ENCODE results near the gene AP1B1. TPM values are rescaled to one million over a fixed set of nuclear protein-coding genes. Genes with fewer than 3 reads are reported as not detected.

The AP1B1 gene
- total and polyA plus RNA-seq, 2 of the 13 experiments (the other 11 are each of a cell fraction or from before 2014, with no cell fraction given), result 26.6 to 29.7 TPM

DNA sequence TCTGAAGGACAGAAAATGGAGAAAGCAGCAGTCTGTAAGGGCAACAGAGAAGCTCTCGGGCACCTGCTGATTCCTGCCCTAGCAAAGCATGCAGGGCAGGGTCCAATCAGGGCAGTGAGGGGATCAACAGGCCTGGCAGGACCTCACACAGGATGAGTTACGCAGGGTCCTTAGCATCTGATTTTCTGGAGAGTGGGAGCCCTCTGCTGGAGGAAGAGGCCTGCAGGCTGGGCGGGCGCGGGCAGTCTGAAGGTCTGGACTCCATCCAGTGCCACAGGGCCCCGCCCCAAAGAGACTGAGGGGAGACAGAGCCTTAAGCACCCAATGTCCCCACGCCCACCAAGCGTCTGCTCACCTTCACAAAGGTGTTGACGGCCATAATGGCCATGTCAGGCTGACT lies 28.9 kb downstream of the AP1B1 start:
- H4K20me1 ChIP-seq (ENCODE audit: insufficient read depth, low read length), result no peaks in the 10 kb centered on the region
- no peaks in the 10 kb centered on the region for H3K9me3 ChIP-seq (ENCODE audit: low read length)
- peak; percentile 95 for ATAC-seq
- H3K4me1 ChIP-seq (ENCODE audit: insufficient read depth, low read length), result no peaks in the 10 kb centered on the region
- 82% methylated on average over 4 of the region's 9 CpGs for WGBS (ENCODE audit: low lambda C conversion rate)
- DNase-seq (ENCODE audit: low spot score), result peak; percentile 50
- POLR2A ChIA-PET, result no interaction called here
- peaks cover 18 to 30% of the 10 kb centered on the region in 2 experiments; a peak in 4 of 5 replicates for H3K36me3 ChIP-seq (replicated peaks in 1 of 2; ENCODE audit: control insufficient read depth in 1 of 2, insufficient read depth in 2 of 2, low read length in 2 of 2)
- CTCF ChIA-PET (ENCODE audit: low intra/inter-chr PET ratio, low total read pairs), result interaction anchor here (1.5 kb wide), 1 partner anchor 53 kb away, joined by 8 read pairs; the partner anchor contains the start of gene GAS2L1
- H3K4me3 ChIP-seq (replicated peaks in 1 of 3; ENCODE audit: insufficient read depth in 1 of 3, low read depth in 2 of 3, low read length in 3 of 3), result no peak overlapping the region
- H3K9ac ChIP-seq (ENCODE audit: insufficient read depth, low read depth, low read length), result no peak overlapping the region
- BruUV-seq (replicated peaks), result no TSS peak
- no peaks in the 10 kb centered on the region for H3K79me2 ChIP-seq (ENCODE audit: insufficient read depth, low read length)
- intact Hi-C loops (cut with micrococcal nuclease; ENCODE audit: unreplicated experiment), result loop anchor here (1.0 kb wide), 1 partner anchor 53 kb away; the partner anchor contains the start of gene GAS2L1
- FAIRE-seq, result peak; percentile 32
- no peak overlapping the region for H3K27ac ChIP-seq (ENCODE audit: extremely low read length, insufficient read depth, low read length)
- in situ Hi-C loops (cut with HindIII; ENCODE audit: extremely low pct_ligation_motif_present, low pct_unique_long_range_greater_than_20kb), result loop anchor here (5.0 kb wide), 1 partner anchor 52 kb away; the partner anchor contains the start of gene GAS2L1
- H3K4me2 ChIP-seq (ENCODE audit: low read depth, low read length), result no peak overlapping the region
- H3K27me3 ChIP-seq (ENCODE audit: control insufficient read depth in 1 of 2, insufficient read depth in 2 of 2, low read length in 2 of 2), result no peaks in the 10 kb centered on the region
- H2AFZ ChIP-seq (ENCODE audit: low read length), result no peak overlapping the region
- no peak for TF ChIP-seq KLF11 (CRISPR knock-in tag; IDR thresholded peaks at IDR 0.05)
- peak; percentile 46; the same call in 1 of the 2 replicates for TF ChIP-seq ZNF768 (CRISPR knock-in tag; IDR thresholded peaks at IDR 0.05)
- TF ChIP-seq, protein P1, sequence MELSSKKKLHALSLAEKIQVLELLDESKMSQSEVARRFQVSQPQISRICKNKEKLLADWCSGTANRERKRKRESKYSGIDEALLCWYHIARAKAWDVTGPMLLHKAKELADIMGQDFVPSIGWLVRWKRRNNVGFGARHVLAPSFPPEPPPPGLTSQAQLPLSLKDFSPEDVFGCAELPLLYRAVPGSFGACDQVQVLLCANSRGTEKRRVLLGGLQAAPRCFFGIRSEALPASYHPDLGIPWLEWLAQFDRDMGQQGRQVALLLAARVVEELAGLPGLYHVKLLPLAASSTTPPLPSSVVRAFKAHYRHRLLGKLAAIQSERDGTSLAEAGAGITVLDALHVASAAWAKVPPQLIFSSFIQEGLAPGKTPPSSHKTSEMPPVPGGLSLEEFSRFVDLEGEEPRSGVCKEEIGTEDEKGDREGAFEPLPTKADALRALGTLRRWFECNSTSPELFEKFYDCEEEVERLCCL (CRISPR knock-in tag; IDR thresholded peaks at IDR 0.05; ENCODE audit: borderline replicate concordance), result no peak
- no peak for TF ChIP-seq ETV6 (CRISPR knock-in tag; conservative IDR thresholded peaks at IDR 0.05)
- no peak for TF ChIP-seq PTBP1 (IDR thresholded peaks at IDR 0.05; ENCODE audit: low read depth, low read length, poor library complexity, severe bottlenecking)
- TF ChIP-seq, protein P2, sequence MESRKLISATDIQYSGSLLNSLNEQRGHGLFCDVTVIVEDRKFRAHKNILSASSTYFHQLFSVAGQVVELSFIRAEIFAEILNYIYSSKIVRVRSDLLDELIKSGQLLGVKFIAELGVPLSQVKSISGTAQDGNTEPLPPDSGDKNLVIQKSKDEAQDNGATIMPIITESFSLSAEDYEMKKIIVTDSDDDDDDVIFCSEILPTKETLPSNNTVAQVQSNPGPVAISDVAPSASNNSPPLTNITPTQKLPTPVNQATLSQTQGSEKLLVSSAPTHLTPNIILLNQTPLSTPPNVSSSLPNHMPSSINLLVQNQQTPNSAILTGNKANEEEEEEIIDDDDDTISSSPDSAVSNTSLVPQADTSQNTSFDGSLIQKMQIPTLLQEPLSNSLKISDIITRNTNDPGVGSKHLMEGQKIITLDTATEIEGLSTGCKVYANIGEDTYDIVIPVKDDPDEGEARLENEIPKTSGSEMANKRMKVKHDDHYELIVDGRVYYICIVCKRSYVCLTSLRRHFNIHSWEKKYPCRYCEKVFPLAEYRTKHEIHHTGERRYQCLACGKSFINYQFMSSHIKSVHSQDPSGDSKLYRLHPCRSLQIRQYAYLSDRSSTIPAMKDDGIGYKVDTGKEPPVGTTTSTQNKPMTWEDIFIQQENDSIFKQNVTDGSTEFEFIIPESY (CRISPR knock-in tag; IDR thresholded peaks at IDR 0.05), result peak; percentile 81; the same call in 1 of the 2 replicates
- TF ChIP-seq ZNF788 (CRISPR knock-in tag; IDR thresholded peaks at IDR 0.05; ENCODE audit: borderline replicate concordance), result no peak
- peak; percentile 76 for TF ChIP-seq RAD21 (CRISPR knock-in tag; IDR thresholded peaks at IDR 0.05)
- TF ChIP-seq HNRNPLL (IDR thresholded peaks at IDR 0.05; ENCODE audit: low read depth, low read length, poor library complexity, severe bottlenecking), result peak; percentile 19
- TF ChIP-seq, protein P3, sequence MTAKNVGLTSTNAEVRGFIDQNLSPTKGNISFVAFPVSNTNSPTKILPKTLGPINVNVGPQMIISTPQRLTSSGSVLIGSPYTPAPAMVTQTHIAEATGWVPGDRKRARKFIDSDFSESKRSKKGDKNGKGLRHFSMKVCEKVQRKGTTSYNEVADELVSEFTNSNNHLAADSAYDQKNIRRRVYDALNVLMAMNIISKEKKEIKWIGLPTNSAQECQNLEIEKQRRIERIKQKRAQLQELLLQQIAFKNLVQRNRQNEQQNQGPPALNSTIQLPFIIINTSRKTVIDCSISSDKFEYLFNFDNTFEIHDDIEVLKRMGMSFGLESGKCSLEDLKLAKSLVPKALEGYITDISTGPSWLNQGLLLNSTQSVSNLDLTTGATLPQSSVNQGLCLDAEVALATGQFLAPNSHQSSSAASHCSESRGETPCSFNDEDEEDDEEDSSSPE (CRISPR knock-in tag; IDR thresholded peaks at IDR 0.05), result no peak
- TF ChIP-seq GATAD2A (CRISPR knock-in tag; IDR thresholded peaks at IDR 0.05), result no peak
- no peak for TF ChIP-seq CENPX (CRISPR knock-in tag; IDR thresholded peaks at IDR 0.05)
- TF ChIP-seq, protein P4, sequence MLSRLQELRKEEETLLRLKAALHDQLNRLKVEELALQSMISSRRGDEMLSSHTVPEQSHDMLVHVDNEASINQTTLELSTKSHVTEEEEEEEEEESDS (CRISPR knock-in tag; IDR thresholded peaks at IDR 0.05; ENCODE audit: borderline replicate concordance), result no peak
- TF ChIP-seq, protein P5, sequence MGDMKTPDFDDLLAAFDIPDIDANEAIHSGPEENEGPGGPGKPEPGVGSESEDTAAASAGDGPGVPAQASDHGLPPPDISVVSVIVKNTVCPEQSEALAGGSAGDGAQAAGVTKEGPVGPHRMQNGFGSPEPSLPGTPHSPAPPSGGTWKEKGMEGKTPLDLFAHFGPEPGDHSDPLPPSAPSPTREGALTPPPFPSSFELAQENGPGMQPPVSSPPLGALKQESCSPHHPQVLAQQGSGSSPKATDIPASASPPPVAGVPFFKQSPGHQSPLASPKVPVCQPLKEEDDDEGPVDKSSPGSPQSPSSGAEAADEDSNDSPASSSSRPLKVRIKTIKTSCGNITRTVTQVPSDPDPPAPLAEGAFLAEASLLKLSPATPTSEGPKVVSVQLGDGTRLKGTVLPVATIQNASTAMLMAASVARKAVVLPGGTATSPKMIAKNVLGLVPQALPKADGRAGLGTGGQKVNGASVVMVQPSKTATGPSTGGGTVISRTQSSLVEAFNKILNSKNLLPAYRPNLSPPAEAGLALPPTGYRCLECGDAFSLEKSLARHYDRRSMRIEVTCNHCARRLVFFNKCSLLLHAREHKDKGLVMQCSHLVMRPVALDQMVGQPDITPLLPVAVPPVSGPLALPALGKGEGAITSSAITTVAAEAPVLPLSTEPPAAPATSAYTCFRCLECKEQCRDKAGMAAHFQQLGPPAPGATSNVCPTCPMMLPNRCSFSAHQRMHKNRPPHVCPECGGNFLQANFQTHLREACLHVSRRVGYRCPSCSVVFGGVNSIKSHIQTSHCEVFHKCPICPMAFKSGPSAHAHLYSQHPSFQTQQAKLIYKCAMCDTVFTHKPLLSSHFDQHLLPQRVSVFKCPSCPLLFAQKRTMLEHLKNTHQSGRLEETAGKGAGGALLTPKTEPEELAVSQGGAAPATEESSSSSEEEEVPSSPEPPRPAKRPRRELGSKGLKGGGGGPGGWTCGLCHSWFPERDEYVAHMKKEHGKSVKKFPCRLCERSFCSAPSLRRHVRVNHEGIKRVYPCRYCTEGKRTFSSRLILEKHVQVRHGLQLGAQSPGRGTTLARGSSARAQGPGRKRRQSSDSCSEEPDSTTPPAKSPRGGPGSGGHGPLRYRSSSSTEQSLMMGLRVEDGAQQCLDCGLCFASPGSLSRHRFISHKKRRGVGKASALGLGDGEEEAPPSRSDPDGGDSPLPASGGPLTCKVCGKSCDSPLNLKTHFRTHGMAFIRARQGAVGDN (CRISPR knock-in tag; IDR thresholded peaks at IDR 0.05), result peak; percentile 41

Data from HepG2 (cell line).